ENCODE results near the gene CDKAL1. TPM values are rescaled to one million over a fixed set of nuclear protein-coding genes. Genes with fewer than 3 reads are reported as not detected.

Gene CDKAL1
- total and polyA plus RNA-seq, 2 of the 8 experiments (the other 6 are each of a cell fraction or from before 2014, with no cell fraction given), result 8.4 to 24.6 TPM

GRCh38 chr6:21107796-21108195 is 573.5 kb downstream of the CDKAL1 start:
- Histone ChIP-seq H3K36me3 (ENCODE audit: control insufficient read depth in 2 of 4, insufficient read depth in 4 of 4, low read length in 3 of 4) (no peaks in the 10 kb centered on the region), H4K20me1 (replicated peaks in 1 of 2; ENCODE audit: control insufficient read depth in 1 of 2, insufficient read depth in 2 of 2, low read length in 2 of 2) (no peaks in the 10 kb centered on the region), H3K9me3 (ENCODE audit: insufficient read depth in 2 of 2, low read depth in 1 of 2, low read length in 1 of 2) (no peaks in the 10 kb centered on the region), H4K5ac (ENCODE audit: insufficient read length, low read depth, low read length) (no peak overlapping the region), H3K27ac (ENCODE audit: low read depth, low read length) (no peak overlapping the region), H3K27me3 (replicated peaks in 1 of 4; ENCODE audit: control insufficient read depth in 3 of 4, extremely low read depth in 1 of 4, insufficient read depth in 3 of 4, low read length in 3 of 4) (no peaks in the 10 kb centered on the region), H3K14ac (ENCODE audit: insufficient read length) (no peak overlapping the region), H2BK12ac (ENCODE audit: low read depth, low read length) (no peak overlapping the region), H2BK120ac (replicated peaks; ENCODE audit: low read depth, low read length) (no peak overlapping the region), H3K9ac (replicated peaks in 1 of 4; ENCODE audit: extremely low read depth in 1 of 4, low read depth in 3 of 4, low read length in 3 of 4) (no peak overlapping the region), H2BK20ac (ENCODE audit: low read length) (no peak overlapping the region), H4K91ac (replicated peaks; ENCODE audit: insufficient read length, low read length) (no peak overlapping the region), H2BK15ac (ENCODE audit: low read length) (no peak overlapping the region), H3K79me2 (ENCODE audit: control insufficient read depth in 1 of 2, insufficient read depth in 2 of 2, low read length in 2 of 2) (no peaks in the 10 kb centered on the region), H3K4ac (replicated peaks; ENCODE audit: insufficient read length, low read depth, low read length) (no peak overlapping the region), H4K8ac (ENCODE audit: extremely low read depth, insufficient read depth, low read length) (no peak overlapping the region), H3K79me1 (ENCODE audit: low read depth, low read length) (no peaks in the 10 kb centered on the region), H2AK5ac (ENCODE audit: low read depth, low read length) (no peak overlapping the region), H2AFZ (ENCODE audit: low read length) (no peak overlapping the region), H3K23me2 (ENCODE audit: low read depth, low read length) (no peaks in the 10 kb centered on the region), H3K4me2 (ENCODE audit: insufficient read depth in 1 of 2, low read depth in 2 of 2, low read length in 2 of 2) (no peak overlapping the region), H3K23ac (ENCODE audit: insufficient read length) (no peak overlapping the region), H3K4me3 (ENCODE audit: extremely low read depth in 1 of 4, insufficient read depth in 2 of 4, low read depth in 3 of 4, low read length in 4 of 4) (no peak overlapping the region), H3K18ac (ENCODE audit: extremely low read depth, low read length) (no peak overlapping the region), H3K56ac (replicated peaks; ENCODE audit: insufficient read length, low read depth, low read length) (no peak overlapping the region), H3K4me1 (replicated peaks in 1 of 4; ENCODE audit: control insufficient read depth in 3 of 4, insufficient read depth in 4 of 4, low read length in 3 of 4) (peaks cover 0 to 13% (median 0%) of the 10 kb centered on the region in 4 experiments; a peak in 3 of 7 replicates), H2BK5ac (ENCODE audit: low read depth, low read length) (no peak overlapping the region)
- CTCF ChIA-PET (ENCODE audit: partially characterized antibody), result no interaction called here
- FAIRE-seq (no peak), DNase-seq (ENCODE audit: low read depth in 1 of 2, low spot score in 2 of 2) (no peak)
- POLR2A ChIA-PET (ENCODE audit: partially characterized antibody), result no interaction called here
- WGBS, 2 experiments (ENCODE audit: extremely low coverage in 1 of 2, insufficient coverage in 1 of 2, insufficient read length in 1 of 2, insufficient replicate concordance in 2 of 2, low coverage in 1 of 2, low lambda C conversion rate in 2 of 2, missing lambda C conversion rate in 1 of 2), result 93% methylated on average over 3 of the region's 3 CpGs; no CpG with 5 or more reads in 1 of the 2 experiments
- TF ChIP-seq NRF1 (IDR thresholded peaks at IDR 0.05; ENCODE audit: low read depth, low read length) (no peak), CTCF (IDR thresholded peaks at IDR 0.05; ENCODE audit: control extremely low read depth in 1 of 3, insufficient read depth in 1 of 3, low read depth in 1 of 3, low read length in 3 of 3) (no peak), ASH2L (IDR thresholded peaks at IDR 0.05; ENCODE audit: low read length) (no peak), GABPA (IDR thresholded peaks at IDR 0.05; ENCODE audit: borderline replicate concordance, insufficient read depth, low read length) (no peak), SIX5 (IDR thresholded peaks at IDR 0.05; ENCODE audit: low read depth, low read length) (no peak), ATF3 (IDR thresholded peaks at IDR 0.05; ENCODE audit: insufficient read depth, low read depth, low read length) (no peak), YY1 (IDR thresholded peaks at IDR 0.05; ENCODE audit: low read depth, low read length) (no peak), SIRT6 (IDR thresholded peaks at IDR 0.05; ENCODE audit: low read length) (no peak), RNF2 (IDR thresholded peaks at IDR 0.05; ENCODE audit: borderline replicate concordance, low read depth, low read length, missing control alignments, poor library complexity, severe bottlenecking) (no peak), POU5F1 (IDR thresholded peaks at IDR 0.05; ENCODE audit: low read depth, low read length) (no peak), RAD21 (IDR thresholded peaks at IDR 0.05 in 1 of 2, conservative IDR thresholded peaks at IDR 0.05 in 1 of 2; ENCODE audit: low read depth in 2 of 2, low read length in 2 of 2) (no peak)

Measured in H1 (cell line).